GM18907 (cell line): ENCODE results near the gene TMEM141.
A peak's percentile ranks its signal among the peaks of the same experiment; 100 is the strongest.
"Not testable (repeated sequence)": the region's sequence is repeated elsewhere in the genome, so short reads cannot be mapped to it uniquely, and the experiment has no call there.

Source experiments
- ATAC-seq: cut with Tn5 transposase; IDR thresholded peaks from one replicate; pipeline ENCODE4 v1.9.1; 2021; ENCODE audit warnings: mild to moderate bottlenecking, moderate library complexity; ENCODE audit not compliant: unreplicated experiment

Gene TMEM141

DNA sequence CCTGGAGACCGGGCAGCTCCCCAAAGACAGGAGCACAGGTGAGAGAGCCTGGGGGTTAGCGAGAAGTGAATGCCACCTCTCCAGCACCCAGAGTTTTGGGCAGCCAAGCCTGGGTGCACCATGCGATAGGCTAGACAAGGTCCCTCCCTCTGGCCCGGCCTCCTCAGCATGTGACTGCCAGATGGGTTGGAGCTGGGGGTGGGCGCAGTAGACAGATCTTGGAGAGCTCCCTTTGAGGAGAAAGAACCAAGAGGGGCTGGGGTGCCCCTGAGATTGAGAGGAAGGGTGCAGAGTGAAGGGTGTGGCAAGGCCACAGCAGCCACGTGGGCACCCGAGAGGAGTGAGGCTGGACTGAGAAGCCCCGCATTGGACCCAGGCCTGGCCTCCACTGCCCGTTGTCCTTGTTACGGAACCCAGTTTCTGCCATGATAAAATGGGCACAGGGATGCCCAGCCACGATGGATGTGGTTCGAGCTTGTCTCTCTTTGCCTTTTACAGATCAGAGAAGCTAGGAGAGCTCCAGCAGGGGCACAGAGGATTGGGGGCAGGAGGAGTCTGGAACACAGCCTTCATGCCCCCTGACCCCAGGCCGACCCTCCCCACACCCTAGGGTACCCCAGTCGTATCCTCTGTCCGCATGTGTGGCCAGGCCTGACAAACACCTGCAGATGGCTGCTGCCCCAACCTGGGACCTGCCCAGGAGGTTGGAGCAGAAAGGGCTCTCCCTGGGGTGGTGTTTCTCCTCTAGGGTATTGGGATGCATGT is 1.4 kb downstream of the TMEM141 start:
- no peak for ATAC-seq

DNA sequence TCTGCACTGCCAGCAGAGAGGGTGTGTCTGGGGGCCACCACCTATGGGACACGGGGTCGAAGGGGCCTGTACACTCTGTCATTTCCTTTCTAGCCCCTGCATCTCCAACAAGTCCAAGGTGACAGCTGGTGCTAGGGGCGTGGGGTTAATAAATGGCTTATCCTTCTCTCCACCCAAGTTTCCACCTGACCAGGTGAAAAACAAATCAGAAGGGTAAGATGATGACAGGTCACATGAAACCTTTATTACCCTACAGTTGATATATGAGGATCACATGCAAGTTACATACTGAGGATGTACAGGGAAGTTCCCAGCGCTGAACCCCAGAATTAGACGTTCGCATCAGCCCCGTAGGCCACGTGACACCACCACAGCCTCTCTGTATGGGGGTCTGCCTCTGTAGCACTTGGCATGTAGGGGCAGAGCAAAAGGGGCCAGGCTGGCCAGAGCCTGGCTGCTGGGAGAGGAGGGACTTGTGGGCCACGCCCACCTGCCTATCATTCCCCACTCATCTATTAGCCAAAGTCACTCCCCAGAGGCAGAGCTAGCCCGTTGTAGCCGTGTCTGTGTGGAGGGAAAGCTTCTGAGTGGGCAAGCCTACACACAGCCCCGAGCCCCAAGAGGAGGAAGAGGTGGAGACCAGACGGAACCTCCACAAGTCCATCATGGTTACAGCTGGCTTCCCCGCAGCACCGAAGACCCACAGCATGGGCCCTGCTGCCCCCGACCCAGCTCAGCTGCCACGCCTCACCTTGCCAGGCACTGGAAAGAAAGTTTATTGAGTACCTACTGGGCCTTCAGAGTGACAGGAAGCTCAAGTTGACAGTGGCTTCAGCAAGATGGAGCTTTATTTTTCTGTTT is 2.2 kb downstream of the TMEM141 start:
- no peak for ATAC-seq

GRCh38 chr9:136794281-136794999 is 3.3 kb downstream of the TMEM141 start:
- ATAC-seq, result no peak

- ATAC-seq, result no peak
Observed at GRCh38 chr9:136795000-136795348, 3.8 kb downstream of the TMEM141 start.

DNA sequence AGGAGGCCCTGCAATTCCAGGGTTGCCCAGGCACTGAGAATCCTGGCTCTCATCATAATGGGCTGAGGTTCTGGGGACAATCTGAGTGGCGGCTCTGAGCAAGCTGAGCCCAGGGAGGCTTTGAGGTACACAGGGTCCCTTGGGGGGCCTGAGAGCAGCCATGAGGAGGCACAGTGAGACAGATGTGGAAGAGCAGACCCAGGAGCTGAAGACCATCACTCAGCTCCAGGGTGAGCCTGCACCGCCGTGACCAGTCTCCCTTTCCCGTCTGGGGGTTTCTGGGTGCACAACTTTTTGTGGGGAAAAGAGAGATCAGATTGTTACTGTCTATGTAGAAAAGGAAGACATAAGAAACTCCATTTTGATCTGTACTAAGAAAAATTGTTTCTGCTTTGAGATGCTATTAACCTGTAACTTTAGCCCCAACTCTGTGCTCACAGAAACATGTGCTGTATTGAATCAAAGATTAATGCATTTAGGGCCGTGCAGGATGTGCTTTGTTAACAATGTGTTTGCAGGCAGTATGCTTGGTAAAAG is 5.2 kb downstream of the TMEM141 start, which contains the start of gene CCDC183:
TSS of gene CCDC183 (plus strand) at position 101 of the 537 bp plus-strand sequence. CDS start at position 161, 60 bp downstream.
- ATAC-seq, result no peak

GRCh38 chr9:136796775-136797347 is 5.7 kb downstream of the TMEM141 start:
- not testable (repeated sequence) for ATAC-seq

- no peak for ATAC-seq
Observed at GRCh38 chr9:136798708-136799078, 7.5 kb downstream of the TMEM141 start.

- ATAC-seq, result peak; percentile 4
Observed at GRCh38 chr9:136799079-136799853, 8.1 kb downstream of the TMEM141 start.

DNA sequence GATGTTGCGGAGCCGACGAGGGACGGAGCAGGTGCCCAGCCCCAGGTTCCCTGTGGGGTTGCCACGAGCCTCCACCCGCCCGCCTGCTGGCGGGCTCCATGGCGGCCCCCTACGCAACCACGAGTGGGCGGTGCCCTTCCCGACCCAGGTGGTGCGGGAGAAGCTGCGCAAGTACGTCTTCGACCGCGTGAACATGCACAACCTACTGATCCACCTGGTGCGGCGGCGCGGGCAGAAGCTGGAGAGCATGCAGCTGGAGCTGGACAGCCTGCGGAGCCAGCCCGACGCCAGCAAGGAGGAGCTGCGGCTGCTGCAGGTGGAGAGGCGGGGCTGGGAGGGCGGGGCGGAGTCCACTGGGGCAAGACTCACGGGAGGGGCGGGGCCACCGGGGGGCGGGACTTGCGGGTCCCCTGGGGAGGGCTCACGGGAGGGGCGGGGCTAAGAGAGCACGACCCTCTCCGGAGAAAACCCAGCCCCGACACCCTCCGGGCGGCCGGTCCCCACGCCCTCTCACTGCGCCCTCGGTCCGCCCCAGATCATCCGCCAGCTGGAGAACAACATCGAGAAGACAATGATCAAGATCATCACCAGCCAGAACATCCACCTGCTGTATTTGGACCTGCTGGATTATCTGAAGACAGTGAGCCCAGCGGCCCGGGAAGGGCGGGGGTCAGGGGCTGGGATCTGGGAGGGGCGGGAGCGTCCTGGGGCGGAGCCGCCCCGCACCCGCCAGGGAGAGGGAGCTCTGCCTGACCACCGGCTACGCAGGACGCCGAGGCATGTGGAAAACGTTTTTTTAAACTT is 8.9 kb downstream of the TMEM141 start:
- ATAC-seq, result peak; percentile 38

- ATAC-seq, result no peak
Observed at GRCh38 chr9:136802321-136802720, 11.2 kb downstream of the TMEM141 start.

DNA sequence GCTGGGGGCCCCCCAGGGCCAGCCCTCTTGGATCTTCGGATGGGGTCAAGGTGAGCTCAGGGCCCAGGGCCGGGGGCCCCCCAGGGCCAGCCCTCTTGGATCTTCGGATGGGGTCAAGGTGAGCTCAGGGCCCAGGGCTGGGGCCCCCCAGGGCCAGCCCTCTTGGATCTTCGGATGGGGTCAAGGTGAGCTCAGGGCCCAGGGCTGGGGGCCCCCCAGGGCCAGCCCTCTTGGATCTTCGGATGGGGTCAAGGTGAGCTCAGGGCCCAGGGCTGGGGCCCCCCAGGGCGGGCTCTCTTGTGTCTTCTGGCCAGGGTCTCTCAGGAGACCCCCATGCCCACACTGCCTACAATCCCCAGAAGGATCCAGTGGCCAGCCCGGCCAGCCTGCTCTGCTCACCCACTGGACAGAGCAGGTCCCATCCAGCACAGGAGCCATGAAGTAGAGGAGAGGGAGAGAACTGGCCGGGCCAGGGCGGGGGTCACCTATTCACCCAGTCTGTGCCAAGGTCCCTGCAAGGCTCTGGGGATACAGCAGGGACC is 11.9 kb downstream of the TMEM141 start:
- ATAC-seq, result not testable (repeated sequence)

DNA sequence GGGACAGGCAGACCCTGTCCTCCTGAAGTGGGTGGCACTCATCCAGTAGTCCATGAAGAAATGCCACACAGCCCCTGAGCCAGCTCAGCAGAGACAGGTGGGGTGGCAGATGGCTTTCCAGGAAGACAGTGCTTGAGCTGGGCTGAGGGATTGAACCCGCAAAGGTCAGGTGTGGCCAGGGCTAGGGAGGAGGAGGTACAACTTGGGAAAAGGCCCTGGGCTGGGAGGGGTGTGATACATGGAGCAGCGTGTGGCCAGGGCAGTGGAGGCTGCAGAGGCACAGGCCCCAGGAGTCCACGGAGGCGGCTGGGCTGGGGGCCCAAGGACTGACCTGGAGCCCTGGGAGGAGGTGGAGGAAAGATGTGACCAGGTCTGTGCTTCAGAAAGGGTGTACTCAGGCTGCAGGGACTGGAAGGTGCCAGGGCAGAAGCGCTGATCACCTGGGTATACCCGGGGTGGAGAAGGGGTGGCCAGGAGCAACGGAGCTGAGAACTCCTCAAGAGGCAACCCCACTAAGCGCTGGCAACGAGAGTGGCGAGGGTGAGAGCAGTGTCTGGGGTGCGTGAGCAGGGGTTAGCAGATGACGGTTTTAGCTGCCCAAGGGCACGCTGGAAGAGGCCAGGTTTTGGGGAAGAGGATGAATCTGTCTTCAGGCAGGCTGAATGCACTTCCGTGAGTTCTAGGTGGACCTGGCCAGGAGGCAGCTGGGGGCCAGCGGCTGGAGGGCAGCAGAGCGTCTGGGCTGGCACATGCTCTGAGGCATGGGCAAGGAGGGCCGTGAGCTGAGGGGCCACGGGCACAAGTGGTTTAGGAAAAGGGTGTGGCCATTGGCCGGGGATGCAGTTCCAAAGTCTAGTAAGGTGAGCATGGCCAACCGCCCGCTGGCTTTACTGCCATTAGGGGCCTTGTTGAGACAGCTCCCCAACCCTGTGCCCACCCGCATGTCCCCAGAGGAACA is 12.7 kb downstream of the TMEM141 start:
- no peak for ATAC-seq

DNA sequence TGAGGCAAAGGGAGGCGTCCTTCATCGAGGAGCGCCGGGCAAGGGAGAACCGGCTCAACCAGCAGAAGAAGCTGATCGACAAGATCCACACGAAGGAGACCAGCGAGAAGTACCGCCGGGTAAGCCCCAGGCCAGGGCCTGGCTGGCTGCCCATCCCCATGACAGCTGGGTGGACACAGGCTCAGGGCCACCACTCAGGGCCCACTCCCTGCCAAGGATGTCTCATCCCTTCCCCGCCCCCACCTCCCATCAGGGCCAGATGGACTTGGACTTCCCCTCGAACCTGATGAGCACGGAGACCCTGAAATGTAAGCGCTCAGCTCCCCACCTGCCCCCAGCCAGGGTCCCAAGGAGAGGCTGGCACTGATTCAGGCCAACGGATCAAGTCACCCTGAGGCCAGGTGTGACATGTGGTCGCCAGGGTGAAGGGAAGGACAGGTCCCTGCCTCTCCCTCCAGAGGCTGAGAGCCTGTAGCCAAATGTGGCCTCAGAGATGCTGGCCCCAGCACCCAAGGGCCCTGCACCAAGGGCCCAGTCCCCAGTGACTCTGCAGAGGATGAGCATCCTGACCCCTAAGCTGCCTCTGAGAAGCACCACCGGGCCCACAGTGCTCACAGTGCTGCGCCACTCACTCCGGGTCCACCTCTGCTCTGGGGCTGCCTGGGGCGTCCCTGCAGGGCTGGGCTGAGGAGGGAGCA is 13.5 kb downstream of the TMEM141 start:
- no peak for ATAC-seq

GRCh38 chr9:136805207-136805740 is 14.1 kb downstream of the TMEM141 start:
- ATAC-seq, result no peak

DNA sequence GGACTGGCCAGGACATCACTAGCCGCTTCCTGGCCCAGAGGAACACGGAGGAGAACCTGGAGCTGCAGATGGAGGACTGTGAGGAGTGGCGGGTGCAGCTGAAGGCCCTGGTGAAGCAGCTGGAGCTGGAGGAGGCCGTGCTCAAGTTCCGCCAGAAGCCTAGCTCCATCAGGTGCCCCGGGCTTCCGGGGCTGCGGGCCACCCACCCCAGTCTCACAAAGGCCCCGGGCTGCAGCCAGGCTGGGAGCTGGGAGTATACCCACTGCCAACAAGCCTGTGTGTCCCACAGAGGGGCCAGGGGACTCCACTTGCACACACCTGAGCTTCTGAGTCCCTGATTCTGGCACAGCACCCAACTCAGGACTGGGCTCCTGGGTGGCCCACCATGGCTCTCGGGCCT is 14.9 kb downstream of the TMEM141 start:
- no peak for ATAC-seq

DNA sequence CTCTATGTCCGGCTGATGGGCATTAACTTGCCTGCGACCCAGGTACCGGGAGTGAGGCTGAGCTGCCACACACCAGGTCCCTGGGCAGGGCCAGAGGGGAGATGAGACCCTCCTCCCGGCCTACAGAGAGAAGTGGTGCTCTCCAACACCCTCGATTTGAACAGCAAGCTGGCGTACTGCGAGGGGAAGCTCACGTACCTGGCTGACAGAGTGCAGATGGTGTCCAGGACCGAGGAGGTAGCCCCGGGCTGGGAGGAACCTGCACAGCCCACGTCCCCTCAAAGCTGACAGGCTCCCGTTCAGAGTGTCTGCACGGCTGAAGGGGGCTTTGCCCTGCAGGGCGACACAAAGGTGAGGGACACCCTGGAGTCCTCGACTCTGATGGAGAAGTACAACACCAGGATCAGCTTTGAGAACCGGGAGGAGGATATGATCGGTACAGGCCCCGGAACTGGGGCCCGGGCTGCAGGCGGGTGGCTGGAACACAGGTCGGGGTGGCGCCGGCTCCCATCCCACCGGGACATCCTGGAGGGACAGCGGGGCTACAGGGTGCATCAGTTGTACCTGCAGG is 15.6 kb downstream of the TMEM141 start:
- no peak for ATAC-seq
